Gastrocnemius medialis (tissue), 4 donors: Measurements from ENCODE around the gene HAT1. TPM values are rescaled to one million over a fixed set of nuclear protein-coding genes. Genes with fewer than 3 reads are reported as not detected.

ENCODE experiments used
- ATAC-seq, 2 donors: fragments of 150-250 bp; one replicate each; pipeline ENCODE4 v1.9.1; 2016
- DNase-seq, 2 donors: peaks; one replicate each; pipeline ENCODE4 v3.0.0-alpha.2; 2019
- H3K27ac ChIP-seq, 4 donors: fragments of 200-600 bp; sonication (generic); 1 replicate in 1 of 4; 2 replicates in 3 of 4; pipeline ENCODE4 v1.5.1; 2016 to 2018; ENCODE audit warnings: mild to moderate bottlenecking in 2 of 4, moderate library complexity in 1 of 4
- H3K27me3 ChIP-seq, 3 donors: fragments of 200-600 bp; sonication (generic) in 2 of 3; 1 replicate in 1 of 3; 2 replicates in 2 of 3; pipeline versions ENCODE4 v1.5.1 to v1.6.0; 2016 to 2019; ENCODE audit warnings: mild to moderate bottlenecking in 1 of 3, moderate library complexity in 1 of 3
- H3K36me3 ChIP-seq, 2 donors: fragments of 200-600 bp; sonication (generic) in 1 of 2; one replicate each; pipeline ENCODE4 v1.5.1; 2017 to 2018
- H3K4me1 ChIP-seq, 2 donors: fragments of 200-600 bp; sonication (generic) in 1 of 2; one replicate each; pipeline ENCODE4 v1.5.1; 2016 to 2017; ENCODE audit warnings: mild to moderate bottlenecking in 2 of 2
- H3K4me3 ChIP-seq, 4 donors: fragments of 200-600 bp; sonication (generic) in 3 of 4; 1 replicate in 1 of 4; 2 replicates in 3 of 4; pipeline ENCODE4 v1.5.1; 2016 to 2019; ENCODE audit warnings: mild to moderate bottlenecking in 2 of 4
- H3K9me3 ChIP-seq, 3 donors: fragments of 200-600 bp; sonication (generic) in 2 of 3; 1 replicate in 1 of 3; 2 replicates in 2 of 3; pipeline ENCODE4 v1.5.1; 2016 to 2019
- POLR2A ChIP-seq, 2 donors: fragments of 450-650 bp; IDR thresholded peaks; one replicate each; pipeline ENCODE4 v1.6.1; 2017; ENCODE audit warnings: antibody characterized with exemption in 2 of 2, mild to moderate bottlenecking in 2 of 2, moderate library complexity in 2 of 2
- in situ Hi-C, 4 donors: fragments of 200-750 bp; cut with MboI; loops; one replicate each; pipeline versions ENCODE4 v1.15.0 to v1.8.0; 2017; ENCODE audit warnings: low sequenced_read_pairs in 4 of 4
- intact Hi-C: fragments of 100-400 bp; cut with DNase I; formaldehyde crosslinking; loops from one replicate; pipeline ENCODE4 v1.15.1; 2023; ENCODE audit warnings: low total_unique reads
- total RNA-seq, 4 donors: library from RNA; depleted of rRNA; stranded (reverse); fragments of >200 nt; gene quantifications; one replicate each; pipeline versions ENCODE4 v1.1.0 to v1.2.3, GENCODE V29; 2016
- TF ChIP-seq, protein P1 (sequence below), 5 experiments: fragments of 450-650 bp in 3 of 5; fragments of 200-600 bp in 2 of 5; sonication (generic) in 2 of 5; IDR thresholded peaks in 4 of 5; conservative IDR thresholded peaks in 1 of 5; 1 replicate in 4 of 5; 2 replicates in 1 of 5; pipeline ENCODE4 v1.5.1; 2016 to 2019; ENCODE audit warnings: antibody characterized with exemption in 5 of 5, mild to moderate bottlenecking in 3 of 5, moderate library complexity in 3 of 5

HAT1 gene
- total RNA-seq, result 10 to 100 TPM; 30.6 to 61.9 (median 50.0) TPM

GRCh38 chr2:171922230-171923022 is at the start of gene HAT1:
TSS of gene HAT1 (plus strand) at chr2:171922461. CDS start at chr2:171922501, 40 bp downstream.
- peak; percentile 97 to 98 for ATAC-seq
- DNase-seq, result peak; percentile 96
- in situ Hi-C loops (loop anchor here in 1 of 4 donors (25.0 kb wide), 1 partner anchor 640 kb away; the partner anchor contains the start of gene PDK1), intact Hi-C loops (loop anchor here (1.0 to 5.0 kb wide), 3 partner anchors 28 to 632 kb away; partner anchors contain the start of genes DYNC1I2 and SLC25A12)
- H3K36me3 ChIP-seq, result peaks cover 0 to 7% of the 10 kb centered on the region in 2 donors
- H3K27ac ChIP-seq, result peak within 1 kb of the TSS; percentile 92 to 94 (median 93)
- TF ChIP-seq POLR2A (IDR thresholded peaks at IDR 0.05), result peak; percentile 61 to 78
- TF ChIP-seq, protein P1, sequence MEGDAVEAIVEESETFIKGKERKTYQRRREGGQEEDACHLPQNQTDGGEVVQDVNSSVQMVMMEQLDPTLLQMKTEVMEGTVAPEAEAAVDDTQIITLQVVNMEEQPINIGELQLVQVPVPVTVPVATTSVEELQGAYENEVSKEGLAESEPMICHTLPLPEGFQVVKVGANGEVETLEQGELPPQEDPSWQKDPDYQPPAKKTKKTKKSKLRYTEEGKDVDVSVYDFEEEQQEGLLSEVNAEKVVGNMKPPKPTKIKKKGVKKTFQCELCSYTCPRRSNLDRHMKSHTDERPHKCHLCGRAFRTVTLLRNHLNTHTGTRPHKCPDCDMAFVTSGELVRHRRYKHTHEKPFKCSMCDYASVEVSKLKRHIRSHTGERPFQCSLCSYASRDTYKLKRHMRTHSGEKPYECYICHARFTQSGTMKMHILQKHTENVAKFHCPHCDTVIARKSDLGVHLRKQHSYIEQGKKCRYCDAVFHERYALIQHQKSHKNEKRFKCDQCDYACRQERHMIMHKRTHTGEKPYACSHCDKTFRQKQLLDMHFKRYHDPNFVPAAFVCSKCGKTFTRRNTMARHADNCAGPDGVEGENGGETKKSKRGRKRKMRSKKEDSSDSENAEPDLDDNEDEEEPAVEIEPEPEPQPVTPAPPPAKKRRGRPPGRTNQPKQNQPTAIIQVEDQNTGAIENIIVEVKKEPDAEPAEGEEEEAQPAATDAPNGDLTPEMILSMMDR (IDR thresholded peaks at IDR 0.05 in 4 of 5, conservative IDR thresholded peaks at IDR 0.05 in 1 of 5), result no peak
- H3K9me3 ChIP-seq, result no peaks in the 10 kb centered on the region
- H3K27me3 ChIP-seq, result no peaks in the 10 kb centered on the region
- peak within 1 kb of the TSS; percentile 84 to 94 (median 86) for H3K4me3 ChIP-seq
- peaks cover 23 to 24% of the 10 kb centered on the region in 2 donors for H3K4me1 ChIP-seq

DNA sequence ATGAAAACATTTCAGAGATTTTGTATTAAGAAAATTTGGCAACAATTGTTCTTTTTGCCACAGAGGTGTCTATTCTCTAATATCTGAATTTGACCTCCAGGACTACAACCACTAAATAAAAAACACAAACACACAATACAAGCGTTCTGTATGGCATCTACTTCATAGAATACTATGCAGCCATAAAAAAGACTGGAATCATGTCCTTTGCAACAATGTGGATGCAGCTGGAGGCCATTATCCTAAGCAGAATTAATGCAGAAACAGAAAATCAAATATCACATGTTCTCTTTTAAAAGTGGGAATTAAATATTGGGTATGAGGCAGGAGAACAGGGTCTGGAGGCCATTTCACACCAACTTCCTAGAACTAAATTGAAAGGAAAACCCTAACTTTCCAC is 47.7 kb upstream of the HAT1 start:
- in situ Hi-C loops (no loop called here), intact Hi-C loops (no loop called here)
- no peaks in the 10 kb centered on the region for H3K9me3 ChIP-seq
- no peaks in the 10 kb centered on the region for H3K27me3 ChIP-seq
- DNase-seq (no peak), ATAC-seq (no peak)
- no peak for TF ChIP-seq POLR2A (IDR thresholded peaks at IDR 0.05)
- TF ChIP-seq, protein P1 (IDR thresholded peaks at IDR 0.05 in 4 of 5, conservative IDR thresholded peaks at IDR 0.05 in 1 of 5), result no peak
- no peaks in the 10 kb centered on the region for H3K36me3 ChIP-seq
- H3K4me3 ChIP-seq, result no peak overlapping the region
- no peak overlapping the region for H3K27ac ChIP-seq
- peaks cover 14 to 37% of the 10 kb centered on the region in 2 donors for H3K4me1 ChIP-seq

DNA sequence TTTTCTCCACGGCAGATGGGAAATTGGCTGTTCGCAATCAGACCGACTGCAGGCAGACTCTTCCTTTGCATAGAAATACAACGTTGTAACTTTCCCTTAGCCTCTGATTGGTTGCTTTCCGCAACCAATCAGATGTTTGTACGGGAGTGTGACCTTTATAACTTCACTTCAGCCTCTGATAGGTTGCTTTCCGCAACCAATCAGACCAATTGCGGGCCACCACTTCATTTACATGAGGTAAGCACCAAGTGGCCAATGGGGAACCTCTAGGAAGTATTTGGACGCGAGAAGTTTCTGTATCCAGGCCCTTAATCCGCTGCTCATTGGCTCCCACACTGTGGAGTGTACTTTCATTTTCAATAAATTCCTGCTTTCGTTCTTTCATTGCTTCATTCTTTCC is 47.3 kb upstream of the HAT1 start:
- in situ Hi-C loops, result no loop called here
- no peak overlapping the region for H3K4me3 ChIP-seq
- DNase-seq (no peak), ATAC-seq (no peak)
- H3K27ac ChIP-seq, result peak overlapping the region in 2 of 4 donors; percentile 85 to 90
- TF ChIP-seq, protein P1 (IDR thresholded peaks at IDR 0.05 in 4 of 5, conservative IDR thresholded peaks at IDR 0.05 in 1 of 5), result no peak
- TF ChIP-seq POLR2A (IDR thresholded peaks at IDR 0.05), result no peak
- no peaks in the 10 kb centered on the region for H3K9me3 ChIP-seq
- no peaks in the 10 kb centered on the region for H3K27me3 ChIP-seq
- intact Hi-C loops, result no loop called here
- peaks cover 19 to 37% of the 10 kb centered on the region in 2 donors for H3K4me1 ChIP-seq
- H3K36me3 ChIP-seq, result no peaks in the 10 kb centered on the region

GRCh38 chr2:171878481-171878993 is 43.7 kb upstream of the HAT1 start:
- Histone ChIP-seq H3K36me3 (no peaks in the 10 kb centered on the region), H3K4me3 (peak overlapping the region in 3 of 4 donors; percentile 17 to 24 (median 19)), H3K9me3 (no peaks in the 10 kb centered on the region), H3K27ac (peak overlapping the region; percentile 85 to 93 (median 89)), H3K4me1 (peaks cover 42 to 52% of the 10 kb centered on the region in 2 donors), H3K27me3 (no peaks in the 10 kb centered on the region)
- DNase-seq (peak; percentile 56 to 68), ATAC-seq (peak; percentile 97 to 99)
- in situ Hi-C loops (no loop called here), intact Hi-C loops (no loop called here)
- TF ChIP-seq, protein P1 (IDR thresholded peaks at IDR 0.05 in 4 of 5, conservative IDR thresholded peaks at IDR 0.05 in 1 of 5), result no peak
- peak in 1 of 2 donors; percentile 19 for TF ChIP-seq POLR2A (IDR thresholded peaks at IDR 0.05)
